Astrocyte (in vitro differentiated cells and primary cell): Measurements from ENCODE around the gene CLMP.

ENCODE experiments used
- EZH2 ChIP-seq: IDR thresholded peaks from 2 replicates; pipeline ENCODE4 v1.6.1; 2012; ENCODE audit warnings: mild to moderate bottlenecking, low read length, inconsistent platforms; ENCODE audit not compliant: insufficient read depth
- TF ChIP-seq, protein P1 (sequence below): IDR thresholded peaks from 2 replicates; pipeline ENCODE4 v1.5.1; 2011; ENCODE audit warnings: low read depth, mild to moderate bottlenecking, inconsistent platforms, low read length, moderate library complexity; ENCODE audit not compliant: insufficient read depth

GRCh38 chr11:123221096-123221561, 26.1 kb upstream of the CLMP start:
- TF ChIP-seq, protein P1, sequence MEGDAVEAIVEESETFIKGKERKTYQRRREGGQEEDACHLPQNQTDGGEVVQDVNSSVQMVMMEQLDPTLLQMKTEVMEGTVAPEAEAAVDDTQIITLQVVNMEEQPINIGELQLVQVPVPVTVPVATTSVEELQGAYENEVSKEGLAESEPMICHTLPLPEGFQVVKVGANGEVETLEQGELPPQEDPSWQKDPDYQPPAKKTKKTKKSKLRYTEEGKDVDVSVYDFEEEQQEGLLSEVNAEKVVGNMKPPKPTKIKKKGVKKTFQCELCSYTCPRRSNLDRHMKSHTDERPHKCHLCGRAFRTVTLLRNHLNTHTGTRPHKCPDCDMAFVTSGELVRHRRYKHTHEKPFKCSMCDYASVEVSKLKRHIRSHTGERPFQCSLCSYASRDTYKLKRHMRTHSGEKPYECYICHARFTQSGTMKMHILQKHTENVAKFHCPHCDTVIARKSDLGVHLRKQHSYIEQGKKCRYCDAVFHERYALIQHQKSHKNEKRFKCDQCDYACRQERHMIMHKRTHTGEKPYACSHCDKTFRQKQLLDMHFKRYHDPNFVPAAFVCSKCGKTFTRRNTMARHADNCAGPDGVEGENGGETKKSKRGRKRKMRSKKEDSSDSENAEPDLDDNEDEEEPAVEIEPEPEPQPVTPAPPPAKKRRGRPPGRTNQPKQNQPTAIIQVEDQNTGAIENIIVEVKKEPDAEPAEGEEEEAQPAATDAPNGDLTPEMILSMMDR = no peak
- TF ChIP-seq EZH2 = no peak
